ACC112 (cell line): ENCODE results near the gene TMEM53.

Experiments used
- H2AFZ ChIP-seq: fragments of 200-600 bp; sonication (generic); one replicate; pipeline ENCODE4 v1.6.0; 2017; ENCODE audit warnings: antibody characterized with exemption, low read length; ENCODE audit not compliant: unreplicated experiment
- H3K27ac ChIP-seq: fragments of 200-600 bp; sonication (generic); 2 replicates; pipeline ENCODE4 v1.5.1; 2014; ENCODE audit warnings: low read depth, mild to moderate bottlenecking, antibody characterized with exemption, low read length, moderate library complexity
- H3K27me3 ChIP-seq: fragments of 200-600 bp; sonication (generic); 2 replicates; pipeline ENCODE4 v1.6.1; 2014; ENCODE audit warnings: mild to moderate bottlenecking, antibody characterized with exemption, low read length, moderate library complexity, mixed read lengths; ENCODE audit not compliant: insufficient read depth
- H3K36me3 ChIP-seq: fragments of 200-600 bp; sonication (generic); 2 replicates; pipeline ENCODE4 v1.6.1; 2016; ENCODE audit warnings: mild to moderate bottlenecking, antibody characterized with exemption, low read length, moderate library complexity, mixed read lengths; ENCODE audit not compliant: insufficient read depth
- H3K4me1 ChIP-seq: fragments of 200-600 bp; sonication (generic); one replicate; pipeline ENCODE4 v1.6.1; 2016; ENCODE audit warnings: low read length, mixed read lengths; ENCODE audit not compliant: insufficient read depth, unreplicated experiment, control insufficient read depth
- H3K4me3 ChIP-seq: fragments of 200-600 bp; sonication (generic); 2 replicates; pipeline ENCODE4 v1.5.1; 2014; ENCODE audit warnings: mild to moderate bottlenecking, low read depth, low read length
- H3K79me2 ChIP-seq: fragments of 200-600 bp; sonication (generic); one replicate; pipeline ENCODE4 v1.6.0; 2016; ENCODE audit warnings: low read length; ENCODE audit not compliant: control insufficient read depth, unreplicated experiment, insufficient read depth

The TMEM53 gene

DNA sequence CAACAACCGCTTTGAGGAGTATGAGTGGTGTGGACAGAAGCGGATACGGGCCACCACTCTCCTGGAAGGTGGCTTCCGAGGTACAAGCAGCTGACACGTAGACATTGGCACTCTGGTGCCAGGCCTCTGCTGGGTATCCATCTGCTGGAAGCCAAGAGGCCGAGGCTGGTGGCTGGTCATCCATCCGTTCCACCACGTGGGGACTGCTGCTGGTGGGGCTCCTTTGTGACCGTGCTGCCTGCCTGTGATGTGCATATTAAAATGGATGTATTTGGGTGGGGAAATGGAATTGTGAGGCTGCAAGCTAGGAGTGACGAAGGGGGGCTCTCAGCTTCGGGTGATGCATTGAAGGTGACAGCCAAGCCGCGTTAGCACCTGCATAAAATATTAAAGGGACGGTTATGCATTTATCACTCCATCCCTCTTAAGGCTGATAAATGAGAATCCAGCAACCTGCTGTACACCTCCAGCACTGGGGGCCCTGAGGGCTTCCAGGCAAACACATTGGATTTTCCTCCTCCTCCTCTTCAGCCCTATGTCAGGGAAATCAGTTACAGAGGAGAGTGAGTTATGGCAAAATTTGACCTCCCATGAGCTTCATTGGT lies 38.1 kb downstream of the TMEM53 start:
- Histone ChIP-seq H3K4me1 (peaks cover 19% of the 10 kb centered on the region), H3K4me3 (no peak overlapping the region), H3K27ac (no peak overlapping the region), H2AFZ (no peak overlapping the region), H3K36me3 (peaks cover 22% of the 10 kb centered on the region; the same call in 1 of the 2 replicates), H3K27me3 (no peaks in the 10 kb centered on the region), H3K79me2 (peaks cover 23% of the 10 kb centered on the region)

DNA sequence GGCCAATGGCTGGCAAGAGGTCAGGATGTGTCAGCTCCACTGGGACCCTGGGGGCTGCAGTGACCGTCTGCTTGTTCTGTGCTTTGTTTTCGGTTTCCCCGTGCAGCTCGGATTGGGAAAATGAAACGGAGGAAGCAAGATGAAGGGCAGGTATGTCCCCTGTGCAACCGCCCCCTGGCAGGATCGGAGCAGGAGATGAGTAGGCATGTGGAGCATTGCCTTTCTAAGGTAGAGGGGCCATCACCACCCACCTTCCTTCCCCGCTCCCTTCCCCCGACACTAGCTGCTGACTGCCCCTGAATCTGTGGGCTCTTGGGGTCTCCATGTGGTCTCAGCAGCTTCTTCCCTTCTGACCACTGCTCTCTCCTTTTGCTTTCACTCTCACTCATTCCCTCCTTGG lies 38.8 kb downstream of the TMEM53 start:
- Histone ChIP-seq H3K79me2 (peaks cover 23% of the 10 kb centered on the region), H3K36me3 (peaks cover 20% of the 10 kb centered on the region; the same call in 1 of the 2 replicates), H3K4me1 (peaks cover 22% of the 10 kb centered on the region), H2AFZ (no peak overlapping the region), H3K27me3 (no peaks in the 10 kb centered on the region), H3K27ac (no peak overlapping the region), H3K4me3 (no peak overlapping the region)

DNA sequence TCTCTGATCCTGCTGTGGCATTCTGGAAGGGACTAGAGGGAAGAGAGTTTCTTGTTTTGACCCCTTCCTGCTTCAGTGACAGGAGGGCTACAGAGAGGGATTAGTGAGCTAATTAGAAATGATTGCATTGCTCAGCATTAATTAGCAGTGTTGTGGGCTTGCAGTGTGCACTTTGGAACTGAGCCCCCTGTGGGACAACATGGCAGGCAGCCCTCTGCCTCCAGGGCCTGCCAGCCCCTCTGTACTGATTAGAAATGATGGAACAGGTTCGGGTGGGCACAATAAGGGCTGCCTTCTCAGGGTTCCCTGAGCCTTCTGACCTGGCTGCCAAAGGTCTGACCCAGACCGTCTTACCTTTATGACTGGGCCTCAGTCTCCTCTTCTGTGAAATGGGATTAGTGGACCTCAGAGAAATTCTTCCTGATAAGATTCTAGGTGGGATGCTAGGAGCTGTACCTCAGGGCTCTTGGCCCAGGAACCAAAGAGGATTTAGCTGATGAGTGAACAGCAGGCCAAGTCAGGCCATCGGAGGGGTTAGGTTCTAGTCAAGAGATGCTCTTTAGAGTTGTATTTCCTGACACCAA lies 39.6 kb downstream of the TMEM53 start:
- Histone ChIP-seq H3K36me3 (peaks cover 20% of the 10 kb centered on the region; the same call in 1 of the 2 replicates), H3K79me2 (peaks cover 23% of the 10 kb centered on the region), H3K27me3 (no peaks in the 10 kb centered on the region), H3K4me3 (no peak overlapping the region), H3K27ac (no peak overlapping the region), H3K4me1 (peaks cover 25% of the 10 kb centered on the region), H2AFZ (no peak overlapping the region)

DNA sequence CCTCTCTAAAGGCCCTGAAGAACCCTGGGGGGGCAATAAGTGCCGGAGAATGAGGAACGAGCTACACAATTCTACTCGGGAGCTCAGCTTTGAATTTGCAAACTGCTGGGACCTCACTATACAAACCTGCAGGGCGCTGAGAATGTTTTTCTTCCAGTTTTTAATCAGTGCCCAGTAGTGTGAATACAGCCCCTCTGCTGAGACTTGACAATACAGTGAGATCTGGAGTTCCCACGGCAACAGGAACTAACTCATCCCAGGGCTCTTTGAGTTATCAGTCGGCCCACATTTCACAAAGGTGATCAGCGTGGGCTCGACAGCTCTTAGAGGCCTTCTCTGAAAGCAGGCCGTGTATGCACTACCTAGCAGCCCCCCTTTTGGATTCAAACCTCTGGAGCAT lies 41.7 kb downstream of the TMEM53 start:
- peaks cover 34% of the 10 kb centered on the region for H3K4me1 ChIP-seq
- peak overlapping the region; percentile 84 for H3K4me3 ChIP-seq
- no peaks in the 10 kb centered on the region for H3K27me3 ChIP-seq
- H3K79me2 ChIP-seq = peaks cover 23% of the 10 kb centered on the region
- H2AFZ ChIP-seq = no peak overlapping the region
- peak overlapping the region; percentile 54; the same call in 1 of the 2 replicates for H3K27ac ChIP-seq
- H3K36me3 ChIP-seq = peaks cover 7% of the 10 kb centered on the region; the same call in 1 of the 2 replicates

DNA sequence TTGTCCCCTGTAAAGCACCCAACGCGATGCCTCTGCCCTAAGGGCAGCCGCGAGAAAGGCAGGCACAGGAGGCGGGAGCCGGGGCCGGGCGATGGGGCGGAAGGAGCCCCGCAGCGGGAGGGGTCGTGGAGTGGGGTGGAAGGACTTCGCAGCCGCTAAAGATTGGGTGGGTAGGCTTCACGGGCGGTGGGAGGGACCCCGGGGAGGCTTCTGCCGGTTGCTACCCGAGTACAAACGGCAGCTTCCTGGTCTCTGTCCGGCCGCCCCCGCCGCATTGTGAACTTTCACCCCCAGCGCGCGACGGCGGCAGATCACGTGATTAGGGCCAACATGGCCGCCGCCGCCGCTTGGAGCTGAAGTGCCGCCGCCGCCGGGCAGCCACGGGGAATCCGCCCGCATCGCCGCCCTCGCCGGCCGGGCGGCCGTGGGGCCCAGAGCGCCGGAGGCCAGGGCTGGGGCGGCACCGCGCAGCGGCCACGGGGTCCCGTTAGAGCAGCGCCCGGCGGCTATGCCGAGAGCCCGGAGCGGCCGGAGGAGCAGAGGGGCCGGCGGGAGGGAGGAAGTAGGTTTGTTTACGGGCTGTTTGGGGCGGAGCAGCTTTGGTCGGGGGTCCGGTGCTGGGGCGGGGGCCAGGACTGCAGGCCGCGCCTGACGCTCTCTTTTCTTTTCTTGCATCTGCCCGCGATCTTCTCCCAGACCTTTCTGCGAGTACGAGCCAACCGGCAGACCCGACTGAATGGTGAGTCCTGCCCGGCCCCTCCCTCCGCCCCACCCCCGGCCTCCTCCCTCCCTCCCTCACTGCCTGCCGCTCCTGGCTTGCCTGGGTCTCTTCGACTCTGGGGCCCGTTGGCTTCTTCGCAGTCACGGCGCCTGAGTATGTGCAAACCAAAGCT lies 42.4 kb downstream of the TMEM53 start:
- H3K79me2 ChIP-seq = peaks cover 23% of the 10 kb centered on the region
- H3K27me3 ChIP-seq = no peaks in the 10 kb centered on the region
- H2AFZ ChIP-seq = peak overlapping the region; percentile 92
- peaks cover 34% of the 10 kb centered on the region for H3K4me1 ChIP-seq
- peaks cover 5% of the 10 kb centered on the region; the same call in 1 of the 2 replicates for H3K36me3 ChIP-seq
- H3K27ac ChIP-seq = peak overlapping the region; percentile 86
- H3K4me3 ChIP-seq = peak overlapping the region; percentile 84

DNA sequence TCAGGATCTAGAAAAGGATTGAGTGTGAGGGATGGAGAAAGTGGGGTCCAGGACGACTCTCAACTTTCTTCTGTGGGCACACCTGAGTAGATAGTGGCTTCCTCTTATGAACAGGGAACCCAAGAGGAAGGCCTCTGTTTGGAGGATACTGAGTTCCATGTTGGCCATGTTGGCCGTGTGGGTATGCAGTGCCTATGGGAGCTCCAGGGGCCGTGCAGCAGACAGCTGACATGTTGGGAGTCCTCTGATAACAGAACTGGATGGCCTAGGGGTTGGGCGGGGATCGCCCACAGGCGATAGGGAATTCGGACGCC lies 43.0 kb downstream of the TMEM53 start:
- peak overlapping the region; percentile 86 for H3K27ac ChIP-seq
- peaks cover 23% of the 10 kb centered on the region for H3K79me2 ChIP-seq
- peaks cover 5% of the 10 kb centered on the region; the same call in 1 of the 2 replicates for H3K36me3 ChIP-seq
- H2AFZ ChIP-seq = peak overlapping the region; percentile 92
- H3K4me3 ChIP-seq = peak overlapping the region; percentile 84
- no peaks in the 10 kb centered on the region for H3K27me3 ChIP-seq
- peaks cover 34% of the 10 kb centered on the region for H3K4me1 ChIP-seq

DNA sequence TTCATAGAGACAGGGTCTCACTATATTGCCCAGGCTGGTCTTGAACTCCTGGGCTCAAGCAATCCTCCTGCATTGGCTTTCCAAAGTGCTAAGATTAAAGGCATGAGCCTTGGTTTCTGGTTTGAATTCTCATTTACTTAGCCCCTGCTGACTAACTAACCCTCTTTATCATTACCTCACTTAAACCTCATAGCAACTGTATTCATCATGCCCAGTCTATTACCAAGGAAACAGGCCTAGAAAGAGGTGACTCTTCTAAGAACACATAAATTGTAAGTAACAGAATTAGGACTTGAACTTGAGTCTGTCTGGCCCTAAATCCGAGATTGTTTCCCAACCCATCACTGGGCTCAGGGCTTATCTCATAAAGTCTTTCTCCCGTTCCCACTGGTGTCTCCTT lies 44.2 kb downstream of the TMEM53 start:
- H3K4me1 ChIP-seq = peaks cover 34% of the 10 kb centered on the region
- peak overlapping the region; percentile 61 for H3K27ac ChIP-seq
- no peak overlapping the region for H3K4me3 ChIP-seq
- H2AFZ ChIP-seq = no peak overlapping the region
- peaks cover 23% of the 10 kb centered on the region for H3K79me2 ChIP-seq
- H3K36me3 ChIP-seq = peaks cover 5% of the 10 kb centered on the region; the same call in 1 of the 2 replicates
- no peaks in the 10 kb centered on the region for H3K27me3 ChIP-seq

DNA sequence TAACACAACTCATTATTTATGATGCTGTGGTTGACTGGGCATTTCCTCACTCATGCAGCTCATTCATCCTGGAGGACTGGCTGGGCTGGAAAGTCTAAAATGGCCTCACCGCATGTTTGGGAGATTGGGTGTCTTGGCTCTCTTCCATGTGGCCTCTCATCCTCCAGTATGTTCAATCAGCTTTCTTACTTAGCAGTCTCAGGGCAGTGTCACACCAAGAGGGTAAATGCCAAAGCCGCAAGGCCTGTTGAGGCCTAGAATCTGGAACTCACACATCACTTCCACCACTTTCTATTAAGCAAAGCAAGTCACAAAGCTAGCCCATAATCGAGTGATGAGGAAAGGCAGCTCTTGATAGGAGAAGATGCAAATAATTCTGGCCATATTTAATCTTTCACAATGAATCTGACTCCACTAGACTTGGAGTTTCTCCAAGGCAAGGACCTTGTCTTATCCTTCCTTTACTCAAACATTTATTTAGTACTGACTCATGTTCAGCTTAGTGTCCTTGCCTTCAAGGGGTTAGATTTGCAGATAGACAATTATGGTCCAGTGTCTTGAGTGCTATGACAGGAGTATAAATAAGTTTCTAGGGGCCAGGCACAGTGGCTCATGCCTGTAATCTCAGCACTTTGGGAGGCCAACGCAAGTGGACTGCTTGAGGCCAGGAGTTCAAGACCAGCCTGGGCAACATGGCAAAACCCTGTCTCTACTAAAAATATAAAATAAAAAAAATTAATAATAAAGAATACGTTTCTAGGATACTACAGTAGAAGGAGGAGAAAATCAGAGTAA lies 45.1 kb downstream of the TMEM53 start:
- H3K36me3 ChIP-seq = no peaks in the 10 kb centered on the region
- H3K4me1 ChIP-seq = peaks cover 32% of the 10 kb centered on the region
- H3K27me3 ChIP-seq = no peaks in the 10 kb centered on the region
- peaks cover 15% of the 10 kb centered on the region for H3K79me2 ChIP-seq
- H3K27ac ChIP-seq = peak overlapping the region; percentile 61
- peak overlapping the region; percentile 39 for H2AFZ ChIP-seq
- no peak overlapping the region for H3K4me3 ChIP-seq

DNA sequence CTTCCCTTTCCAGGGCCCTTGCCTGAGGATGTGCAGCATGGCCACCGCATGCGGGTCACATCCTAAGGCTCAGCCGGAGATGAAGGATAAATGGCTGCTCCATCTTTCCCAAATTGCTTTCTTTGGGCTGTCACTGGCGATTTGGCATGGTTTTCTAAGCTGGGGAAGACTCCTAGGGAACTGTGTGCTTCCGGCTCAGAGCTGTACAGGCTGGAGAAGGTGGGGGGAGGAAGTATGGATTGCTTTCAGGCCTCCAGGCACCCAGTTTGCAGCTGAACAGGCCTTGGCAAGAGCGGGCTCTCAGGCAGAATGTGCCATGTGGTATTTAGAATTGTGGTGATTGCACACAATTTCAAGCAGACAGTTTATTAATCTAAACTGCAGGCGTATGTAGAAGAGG lies 48.9 kb downstream of the TMEM53 start:
- no peaks in the 10 kb centered on the region for H3K79me2 ChIP-seq
- H3K27me3 ChIP-seq = no peaks in the 10 kb centered on the region
- H2AFZ ChIP-seq = no peak overlapping the region
- H3K36me3 ChIP-seq = no peaks in the 10 kb centered on the region
- H3K27ac ChIP-seq = no peak overlapping the region
- no peak overlapping the region for H3K4me3 ChIP-seq
- peaks cover 12% of the 10 kb centered on the region for H3K4me1 ChIP-seq

DNA sequence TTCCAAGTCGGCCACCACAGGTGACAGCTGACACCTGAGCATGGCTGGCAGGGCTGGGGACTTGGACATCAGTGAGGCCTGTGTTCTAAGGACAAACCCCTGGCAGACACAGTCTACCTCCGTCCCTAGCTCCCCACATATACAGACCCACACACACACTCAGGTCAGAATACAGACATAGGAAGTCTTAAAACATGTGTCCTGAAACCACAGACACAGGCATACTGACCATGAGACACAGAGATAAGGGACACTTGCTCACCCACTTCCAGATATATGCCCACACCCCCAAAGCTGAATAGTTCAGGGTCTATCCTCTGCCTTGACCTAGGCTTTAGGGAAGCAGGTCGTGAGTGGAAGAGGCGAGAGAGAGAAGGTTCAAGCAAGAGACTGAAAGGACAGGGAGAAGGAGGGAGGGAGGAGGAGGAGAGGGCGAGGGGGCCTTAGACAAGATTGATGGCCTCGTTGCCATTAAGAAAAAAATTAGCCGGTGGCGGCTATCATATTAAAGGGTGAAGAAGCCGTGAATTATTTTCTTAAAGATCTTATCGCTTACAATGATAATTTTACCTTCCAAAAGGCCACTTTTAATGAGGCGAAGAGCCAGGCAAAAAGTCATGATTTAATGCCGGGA lies 49.9 kb downstream of the TMEM53 start:
- Histone ChIP-seq H3K36me3 (no peaks in the 10 kb centered on the region), H2AFZ (no peak overlapping the region), H3K4me3 (no peak overlapping the region), H3K27ac (no peak overlapping the region), H3K27me3 (no peaks in the 10 kb centered on the region), H3K79me2 (no peaks in the 10 kb centered on the region), H3K4me1 (peaks cover 16% of the 10 kb centered on the region)
